Activated T-cell treated with anti-CD3 and anti-CD28 coated beads, Interleukin-2, amount 50 U/mL, for 48 hours (primary cell): Measurements from ENCODE around the gene OSBPL5.

ENCODE experiments used
- DNase-seq, 2 experiments: peaks; one replicate each; pipeline ENCODE4 v3.0.0-alpha.2; 2020

Gene OSBPL5

GRCh38 chr11:3049430-3050243, 115.5 kb downstream of the OSBPL5 start:
- DNase-seq: peak; percentile 63 to 76

- DNase-seq: no peak
Measured at GRCh38 chr11:3047637-3048036, 117.5 kb downstream of the OSBPL5 start.

GRCh38 chr11:3046641-3047040, 118.5 kb downstream of the OSBPL5 start:
- no peak for DNase-seq

GRCh38 chr11:3046190-3046589, 118.9 kb downstream of the OSBPL5 start:
- DNase-seq: no peak

GRCh38 chr11:3044915-3045314, 120.2 kb downstream of the OSBPL5 start:
- DNase-seq: no peak

GRCh38 chr11:3044004-3044403, 121.1 kb downstream of the OSBPL5 start:
- DNase-seq: no peak

GRCh38 chr11:3043315-3043871, 121.7 kb downstream of the OSBPL5 start:
- DNase-seq: no peak

- no peak for DNase-seq
Measured at GRCh38 chr11:3042496-3043314, 122.4 kb downstream of the OSBPL5 start.

GRCh38 chr11:3041699-3042441, 123.2 kb downstream of the OSBPL5 start:
- DNase-seq: no peak

GRCh38 chr11:3040881-3041280, 124.2 kb downstream of the OSBPL5 start:
- no peak for DNase-seq

- DNase-seq: no peak
Measured at GRCh38 chr11:3037945-3038271, 127.2 kb downstream of the OSBPL5 start.
